ENCODE data around the gene SLC9A9.

DNA sequence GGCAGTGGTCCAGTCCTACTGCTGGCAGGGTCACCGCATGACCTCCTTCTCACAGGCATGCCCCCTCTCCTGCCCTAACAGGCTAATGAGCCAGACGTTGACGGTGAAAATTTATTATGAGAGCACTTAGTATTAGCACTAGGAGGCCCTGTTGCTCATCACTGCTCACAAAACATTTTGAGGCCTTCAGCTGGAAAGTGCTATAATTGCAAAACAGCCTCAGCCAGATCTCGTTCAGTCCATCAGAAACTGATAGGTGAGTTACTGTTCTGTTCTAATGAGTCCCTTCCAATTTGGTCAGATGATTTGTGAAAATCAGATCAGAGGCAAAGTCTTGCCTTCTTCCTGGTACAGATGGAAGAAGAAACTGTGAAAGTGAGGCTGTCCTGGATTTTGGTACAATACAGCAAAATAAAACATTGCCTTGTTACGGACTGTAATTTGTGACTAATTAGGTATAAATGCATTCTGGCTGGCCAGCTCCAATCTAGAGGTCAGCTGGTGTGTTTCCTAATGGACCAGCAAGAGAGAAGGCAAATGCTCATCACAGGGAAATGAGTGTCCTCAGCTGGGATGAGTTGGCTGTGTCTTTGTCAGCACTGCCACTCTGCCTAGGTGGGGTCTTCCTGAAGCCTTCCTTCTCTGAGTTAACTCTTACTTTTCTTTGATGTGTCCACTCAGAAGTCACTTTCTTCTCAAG, 411.9 kb downstream of the SLC9A9 start:
- TF ChIP-seq, protein P1, sequence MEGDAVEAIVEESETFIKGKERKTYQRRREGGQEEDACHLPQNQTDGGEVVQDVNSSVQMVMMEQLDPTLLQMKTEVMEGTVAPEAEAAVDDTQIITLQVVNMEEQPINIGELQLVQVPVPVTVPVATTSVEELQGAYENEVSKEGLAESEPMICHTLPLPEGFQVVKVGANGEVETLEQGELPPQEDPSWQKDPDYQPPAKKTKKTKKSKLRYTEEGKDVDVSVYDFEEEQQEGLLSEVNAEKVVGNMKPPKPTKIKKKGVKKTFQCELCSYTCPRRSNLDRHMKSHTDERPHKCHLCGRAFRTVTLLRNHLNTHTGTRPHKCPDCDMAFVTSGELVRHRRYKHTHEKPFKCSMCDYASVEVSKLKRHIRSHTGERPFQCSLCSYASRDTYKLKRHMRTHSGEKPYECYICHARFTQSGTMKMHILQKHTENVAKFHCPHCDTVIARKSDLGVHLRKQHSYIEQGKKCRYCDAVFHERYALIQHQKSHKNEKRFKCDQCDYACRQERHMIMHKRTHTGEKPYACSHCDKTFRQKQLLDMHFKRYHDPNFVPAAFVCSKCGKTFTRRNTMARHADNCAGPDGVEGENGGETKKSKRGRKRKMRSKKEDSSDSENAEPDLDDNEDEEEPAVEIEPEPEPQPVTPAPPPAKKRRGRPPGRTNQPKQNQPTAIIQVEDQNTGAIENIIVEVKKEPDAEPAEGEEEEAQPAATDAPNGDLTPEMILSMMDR (IDR thresholded peaks at IDR 0.05; ENCODE audit: poor library complexity), result no peak
- TF ChIP-seq EZH2phosphoT487 (IDR thresholded peaks at IDR 0.05; ENCODE audit: low read depth, severe bottlenecking, unreplicated experiment) (no peak), EZH2 (IDR thresholded peaks at IDR 0.05; ENCODE audit: borderline replicate concordance) (no peak)
